HCT116 (cell line): ENCODE measurements around the gene SAMD9L. TPM values are rescaled to one million over a fixed set of nuclear protein-coding genes. Genes with fewer than 3 reads are reported as not detected.

Experiments
- total RNA-seq: library from RNA; stranded (reverse); gene quantifications from one replicate; pipeline ENCODE4 v1.2.1, GENCODE V29; 2021; ENCODE audit not compliant: unreplicated experiment

SAMD9L gene
- total RNA-seq, 1 experiment from 2014 or later: 0.15 TPM

Other genes starting within 250 kb of the SAMD9L start
- 5.3 TPM for gene SAMD9, start 30.4 kb downstream of the SAMD9L start, total RNA-seq
- gene HEPACAM2, start 78.1 kb upstream of the SAMD9L start, total RNA-seq: not detected
- gene VPS50, start 84.0 kb upstream of the SAMD9L start, total RNA-seq: 15.1 TPM